HEK293 (cell line): ENCODE data around the gene FLRT2.

Experiments used
- CTCF ChIP-seq: fragments of 450-650 bp; formaldehyde crosslinking; IDR thresholded peaks from 2 replicates; pipeline ENCODE4 v1.5.1; 2016; ENCODE audit warnings: missing biosample characterization, missing genetic modification characterization
- HOXA7 ChIP-seq: sonication (generic); formaldehyde crosslinking; IDR thresholded peaks from 2 replicates; pipeline ENCODE4 v1.8.1; 2022; ENCODE audit warnings: missing genetic modification reagents, borderline replicate concordance
- KLF17 ChIP-seq: fragments of 450-650 bp; formaldehyde crosslinking; IDR thresholded peaks from 2 replicates; pipeline ENCODE4 v1.5.1; 2016; ENCODE audit warnings: missing biosample characterization, missing genetic modification characterization
- SP2 ChIP-seq: fragments of 450-650 bp; formaldehyde crosslinking; IDR thresholded peaks from 2 replicates; pipeline ENCODE4 v1.5.1; 2016; ENCODE audit warnings: missing biosample characterization, missing genetic modification characterization
- ZNF157 ChIP-seq: fragments of 450-650 bp; formaldehyde crosslinking; IDR thresholded peaks from 2 replicates; pipeline ENCODE4 v1.5.1; 2016; ENCODE audit warnings: missing biosample characterization, missing genetic modification characterization
- ZNF747 ChIP-seq: fragments of 450-650 bp; formaldehyde crosslinking; IDR thresholded peaks from 2 replicates; pipeline ENCODE4 v1.5.1; 2016; ENCODE audit warnings: missing biosample characterization, missing genetic modification characterization

- TF ChIP-seq CTCF (no peak), ZNF157 (tag by site-specific recombination) (no peak), SP2 (tag by site-specific recombination) (no peak), HOXA7 (CRISPR knock-in tag) (no peak), KLF17 (no peak), ZNF747 (tag by site-specific recombination) (no peak)
These were observed 157.0 kb downstream of the FLRT2 start for GRCh38 chr14:85686908-85687307.
